Pons (tissue), 1 donor: ENCODE data around the gene AGMO.
A peak's percentile ranks its signal among the peaks of the same experiment; 100 is the strongest.
"Not testable (repeated sequence)": the region's sequence is repeated elsewhere in the genome, so short reads cannot be mapped to it uniquely, and the experiment has no call there.

Experiments used
- DNase-seq: peaks from one replicate; pipeline ENCODE4 v3.0.0-alpha.2; 2016; ENCODE audit warnings: low spot score

AGMO gene

GRCh38 chr7:15314922-15315321 is 246.9 kb downstream of the AGMO start:
- DNase-seq: no peak

GRCh38 chr7:15313361-15313760 is 248.5 kb downstream of the AGMO start:
- DNase-seq: no peak

GRCh38 chr7:15309872-15310271 is 251.9 kb downstream of the AGMO start:
- no peak for DNase-seq

GRCh38 chr7:15308821-15309220 is 253.0 kb downstream of the AGMO start:
- DNase-seq: no peak

- DNase-seq: no peak
Measured at GRCh38 chr7:15306296-15306695, 255.5 kb downstream of the AGMO start.

- peak; percentile 58 for DNase-seq
Measured at GRCh38 chr7:15305002-15305600, 256.7 kb downstream of the AGMO start.

- DNase-seq: no peak
Measured at GRCh38 chr7:15303357-15303756, 258.5 kb downstream of the AGMO start.

GRCh38 chr7:15300986-15301385 is 260.8 kb downstream of the AGMO start:
- DNase-seq: not testable (repeated sequence)

GRCh38 chr7:15292138-15292537 is 269.7 kb downstream of the AGMO start:
- DNase-seq: no peak

- no peak for DNase-seq
Measured at GRCh38 chr7:15291699-15292098, 270.1 kb downstream of the AGMO start.

GRCh38 chr7:15288741-15289140 is 273.1 kb downstream of the AGMO start:
- DNase-seq: no peak

- DNase-seq: no peak
Measured at GRCh38 chr7:15284396-15284795, 277.4 kb downstream of the AGMO start.

- DNase-seq: no peak
Measured at GRCh38 chr7:15280078-15280733, 281.6 kb downstream of the AGMO start.

GRCh38 chr7:15279640-15280039 is 282.2 kb downstream of the AGMO start:
- DNase-seq: no peak

- no peak for DNase-seq
Measured at GRCh38 chr7:15257689-15258088, 304.1 kb downstream of the AGMO start.

GRCh38 chr7:15252181-15252580 is 309.6 kb downstream of the AGMO start:
- no peak for DNase-seq

- DNase-seq: no peak
Measured at GRCh38 chr7:15248514-15248913, 313.3 kb downstream of the AGMO start.

- DNase-seq: no peak
Measured at GRCh38 chr7:15245831-15246230, 316.0 kb downstream of the AGMO start.

- no peak for DNase-seq
Measured at GRCh38 chr7:15239801-15240200, 322.0 kb downstream of the AGMO start.

GRCh38 chr7:15236952-15237351 is 324.9 kb downstream of the AGMO start:
- DNase-seq: no peak

GRCh38 chr7:15234431-15234830 is 327.4 kb downstream of the AGMO start:
- DNase-seq: no peak

- DNase-seq: no peak
Measured at GRCh38 chr7:15228831-15229230, 333.0 kb downstream of the AGMO start.

- DNase-seq: no peak
Measured at GRCh38 chr7:15225981-15226380, 335.8 kb downstream of the AGMO start.

GRCh38 chr7:15219758-15220157 is 342.1 kb downstream of the AGMO start:
- no peak for DNase-seq
